Karpas-422 (cell line): ENCODE measurements around the gene LRRC27. TPM values are rescaled to one million over a fixed set of nuclear protein-coding genes. Genes with fewer than 3 reads are reported as not detected.
A peak's percentile ranks its signal among the peaks of the same experiment; 100 is the strongest.

Experiments
- DNase-seq: peaks from one replicate; pipeline ENCODE4 v3.0.0-alpha.2; 2015
- H2AFZ ChIP-seq: fragments of 200-600 bp; sonication (generic); 2 replicates; pipeline ENCODE4 v1.6.1; 2014; ENCODE audit warnings: antibody characterized with exemption, low read length, mixed read lengths
- H3K27ac ChIP-seq: fragments of 200-600 bp; sonication (generic); 2 replicates; pipeline ENCODE4 v1.5.1; 2014; ENCODE audit warnings: mild to moderate bottlenecking, low read length, moderate library complexity
- H3K27me3 ChIP-seq: fragments of 200-600 bp; sonication (generic); 2 replicates; pipeline ENCODE4 v1.6.1; 2014; ENCODE audit warnings: low read length, mixed read lengths
- H3K36me3 ChIP-seq: fragments of 200-600 bp; sonication (generic); 2 replicates; pipeline ENCODE4 v1.6.1; 2014; ENCODE audit warnings: low read length, mixed read lengths; ENCODE audit not compliant: insufficient read depth
- H3K4me1 ChIP-seq: fragments of 200-600 bp; sonication (generic); 2 replicates; pipeline ENCODE4 v1.6.1; 2014; ENCODE audit warnings: mild to moderate bottlenecking, low read length, mixed read lengths
- H3K4me2 ChIP-seq: fragments of 200-600 bp; sonication (generic); 2 replicates; pipeline ENCODE4 v1.6.1; 2014; ENCODE audit warnings: low read length, low read depth, mild to moderate bottlenecking; ENCODE audit not compliant: poor library complexity, severe bottlenecking
- H3K4me3 ChIP-seq: fragments of 200-600 bp; sonication (generic); 2 replicates; pipeline ENCODE4 v1.5.1; 2014; ENCODE audit warnings: mild to moderate bottlenecking, antibody characterized with exemption, low read length, mixed read lengths
- H3K79me2 ChIP-seq: fragments of 200-600 bp; sonication (generic); 2 replicates; pipeline ENCODE4 v1.6.1; 2014; ENCODE audit warnings: mild to moderate bottlenecking, low read length, mixed read lengths
- H3K9ac ChIP-seq: fragments of 200-600 bp; sonication (generic); 2 replicates; pipeline ENCODE4 v1.6.0; 2014; ENCODE audit warnings: low read length
- H3K9me2 ChIP-seq: fragments of 200-600 bp; sonication (generic), shearing (Covaris generic); replicated peaks from 2 replicates; pipeline ENCODE4 v1.6.0; 2014; ENCODE audit warnings: mild to moderate bottlenecking, low read length, moderate library complexity; ENCODE audit not compliant: insufficient read depth
- H3K9me3 ChIP-seq: fragments of 300-700, 200-600 bp; sonication (generic); 2 replicates; pipeline ENCODE4 v1.6.1; 2014; ENCODE audit warnings: low read length, mixed read lengths
- H4K20me1 ChIP-seq: fragments of 200-600 bp; sonication (generic); 2 replicates; pipeline ENCODE4 v1.6.1; 2014; ENCODE audit warnings: mild to moderate bottlenecking, antibody characterized with exemption, low read length, low read depth; ENCODE audit not compliant: insufficient read depth
- total RNA-seq: library from RNA; depleted of rRNA; stranded (reverse); fragments of >200 nt; shearing (Covaris generic); gene quantifications from 2 replicates; pipeline ENCODE4 v1.2.3, GENCODE V29; 2014; ENCODE audit warnings: low replicate concordance

LRRC27 gene
- total RNA-seq, 1 experiment from 2014 or later, result 2.2 TPM

GRCh38 chr10:132371641-132372081, 39.7 kb downstream of the LRRC27 start:
- Histone ChIP-seq H3K9me2 (no peaks in the 10 kb centered on the region), H4K20me1 (no peaks in the 10 kb centered on the region), H3K9me3 (no peaks in the 10 kb centered on the region), H3K9ac (no peak overlapping the region), H3K36me3 (no peaks in the 10 kb centered on the region), H3K27me3 (no peaks in the 10 kb centered on the region), H3K27ac (no peak overlapping the region), H3K4me3 (no peak overlapping the region), H2AFZ (no peak overlapping the region), H3K79me2 (no peaks in the 10 kb centered on the region), H3K4me1 (no peaks in the 10 kb centered on the region), H3K4me2 (no peak overlapping the region)
- peak; percentile 74 for DNase-seq

GRCh38 chr10:132372516-132373095, 40.6 kb downstream of the LRRC27 start:
- H3K27ac ChIP-seq, result no peak overlapping the region
- H2AFZ ChIP-seq, result no peak overlapping the region
- no peaks in the 10 kb centered on the region for H3K79me2 ChIP-seq
- H4K20me1 ChIP-seq, result no peaks in the 10 kb centered on the region
- no peaks in the 10 kb centered on the region for H3K9me3 ChIP-seq
- H3K9me2 ChIP-seq, result no peaks in the 10 kb centered on the region
- H3K4me2 ChIP-seq, result no peak overlapping the region
- DNase-seq, result no peak
- H3K9ac ChIP-seq, result no peak overlapping the region
- no peaks in the 10 kb centered on the region for H3K36me3 ChIP-seq
- no peaks in the 10 kb centered on the region for H3K4me1 ChIP-seq
- H3K4me3 ChIP-seq, result no peak overlapping the region
- H3K27me3 ChIP-seq, result no peaks in the 10 kb centered on the region

- Histone ChIP-seq H3K4me3 (no peak overlapping the region), H3K27me3 (no peaks in the 10 kb centered on the region), H2AFZ (no peak overlapping the region), H3K9me3 (no peaks in the 10 kb centered on the region), H3K36me3 (no peaks in the 10 kb centered on the region), H3K4me1 (no peaks in the 10 kb centered on the region), H3K9me2 (no peaks in the 10 kb centered on the region), H3K4me2 (no peak overlapping the region), H3K9ac (no peak overlapping the region), H3K27ac (no peak overlapping the region), H4K20me1 (no peaks in the 10 kb centered on the region), H3K79me2 (no peaks in the 10 kb centered on the region)
- no peak for DNase-seq
Measured at GRCh38 chr10:132373241-132373955, 41.4 kb downstream of the LRRC27 start.

- Histone ChIP-seq H3K79me2 (no peaks in the 10 kb centered on the region), H3K27me3 (no peaks in the 10 kb centered on the region), H3K4me2 (no peak overlapping the region), H3K9me2 (no peaks in the 10 kb centered on the region), H3K9ac (no peak overlapping the region), H3K36me3 (no peaks in the 10 kb centered on the region), H3K4me3 (no peak overlapping the region), H3K9me3 (no peaks in the 10 kb centered on the region), H4K20me1 (no peaks in the 10 kb centered on the region), H3K4me1 (no peaks in the 10 kb centered on the region), H2AFZ (no peak overlapping the region), H3K27ac (no peak overlapping the region)
- no peak for DNase-seq
Measured at GRCh38 chr10:132374176-132374575, 42.2 kb downstream of the LRRC27 start.

GRCh38 chr10:132374612-132375011, 42.6 kb downstream of the LRRC27 start:
- Histone ChIP-seq H3K36me3 (no peaks in the 10 kb centered on the region), H2AFZ (no peak overlapping the region), H3K9me3 (no peaks in the 10 kb centered on the region), H3K27ac (no peak overlapping the region), H3K4me2 (no peak overlapping the region), H3K4me1 (no peaks in the 10 kb centered on the region), H3K9me2 (no peaks in the 10 kb centered on the region), H3K9ac (no peak overlapping the region), H3K79me2 (no peaks in the 10 kb centered on the region), H4K20me1 (no peaks in the 10 kb centered on the region), H3K4me3 (no peak overlapping the region), H3K27me3 (no peaks in the 10 kb centered on the region)
- DNase-seq, result no peak

- no peaks in the 10 kb centered on the region for H3K9me2 ChIP-seq
- no peak overlapping the region for H3K4me2 ChIP-seq
- H3K4me1 ChIP-seq, result no peaks in the 10 kb centered on the region
- no peaks in the 10 kb centered on the region for H3K9me3 ChIP-seq
- no peaks in the 10 kb centered on the region for H3K36me3 ChIP-seq
- no peak for DNase-seq
- no peak overlapping the region for H3K9ac ChIP-seq
- H3K4me3 ChIP-seq, result no peak overlapping the region
- H3K27ac ChIP-seq, result no peak overlapping the region
- no peaks in the 10 kb centered on the region for H4K20me1 ChIP-seq
- no peaks in the 10 kb centered on the region for H3K27me3 ChIP-seq
- H3K79me2 ChIP-seq, result no peaks in the 10 kb centered on the region
- no peak overlapping the region for H2AFZ ChIP-seq
Measured at GRCh38 chr10:132375116-132375794, 43.3 kb downstream of the LRRC27 start.

GRCh38 chr10:132375795-132376297, 43.9 kb downstream of the LRRC27 start:
- Histone ChIP-seq H3K36me3 (no peaks in the 10 kb centered on the region), H3K79me2 (no peaks in the 10 kb centered on the region), H3K4me3 (no peak overlapping the region), H3K9ac (no peak overlapping the region), H3K9me2 (no peaks in the 10 kb centered on the region), H3K4me2 (no peak overlapping the region), H3K9me3 (no peaks in the 10 kb centered on the region), H3K27ac (no peak overlapping the region), H2AFZ (no peak overlapping the region), H3K27me3 (no peaks in the 10 kb centered on the region), H3K4me1 (no peaks in the 10 kb centered on the region), H4K20me1 (no peaks in the 10 kb centered on the region)
- no peak for DNase-seq

GRCh38 chr10:132376394-132376851, 44.4 kb downstream of the LRRC27 start:
- H3K4me2 ChIP-seq, result no peak overlapping the region

More at GRCh38 chr10:132376394-132376851, 44.4 kb downstream of the LRRC27 start:
- no peaks in the 10 kb centered on the region for H3K79me2 ChIP-seq
- H3K4me3 ChIP-seq, result no peak overlapping the region
- H3K27ac ChIP-seq, result no peak overlapping the region
- no peaks in the 10 kb centered on the region for H4K20me1 ChIP-seq
- H3K9ac ChIP-seq, result no peak overlapping the region
- H2AFZ ChIP-seq, result no peak overlapping the region
- no peaks in the 10 kb centered on the region for H3K4me1 ChIP-seq
- no peaks in the 10 kb centered on the region for H3K9me2 ChIP-seq
- no peaks in the 10 kb centered on the region for H3K36me3 ChIP-seq
- no peaks in the 10 kb centered on the region for H3K9me3 ChIP-seq
- no peaks in the 10 kb centered on the region for H3K27me3 ChIP-seq
- no peak for DNase-seq
